GM19099 (cell line): Measurements from ENCODE around the gene FBXW7.
A peak's percentile ranks its signal among the peaks of the same experiment; 100 is the strongest.

Experiments
- POLR2A ChIP-seq: IDR thresholded peaks from 3 replicates; pipeline ENCODE4 v1.6.1; 2011; ENCODE audit warnings: low read depth; ENCODE audit not compliant: insufficient read length; ENCODE audit errors: extremely low read depth

Gene FBXW7

GRCh38 chr4:152363904-152364303 is 172.0 kb downstream of the FBXW7 start:
- no peak for TF ChIP-seq POLR2A

DNA sequence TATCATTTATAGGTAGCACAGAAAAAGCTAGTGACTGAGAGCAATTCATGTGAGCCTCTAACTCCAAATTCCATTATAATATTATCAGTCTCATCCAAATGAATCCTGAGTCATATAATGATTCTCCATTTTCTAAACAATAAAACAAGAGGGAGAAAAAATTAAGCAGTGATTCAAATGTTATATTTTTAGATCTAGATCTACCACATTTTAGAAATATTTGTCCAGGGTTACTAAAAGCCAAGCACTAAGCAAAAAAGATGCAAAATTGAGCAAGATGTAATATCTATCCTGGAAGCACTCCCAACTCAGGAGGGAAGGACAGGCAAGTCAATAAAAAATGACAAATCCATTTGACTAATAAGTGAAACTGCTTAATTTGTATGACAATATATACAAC is 172.8 kb downstream of the FBXW7 start:
- no peak for TF ChIP-seq POLR2A

DNA sequence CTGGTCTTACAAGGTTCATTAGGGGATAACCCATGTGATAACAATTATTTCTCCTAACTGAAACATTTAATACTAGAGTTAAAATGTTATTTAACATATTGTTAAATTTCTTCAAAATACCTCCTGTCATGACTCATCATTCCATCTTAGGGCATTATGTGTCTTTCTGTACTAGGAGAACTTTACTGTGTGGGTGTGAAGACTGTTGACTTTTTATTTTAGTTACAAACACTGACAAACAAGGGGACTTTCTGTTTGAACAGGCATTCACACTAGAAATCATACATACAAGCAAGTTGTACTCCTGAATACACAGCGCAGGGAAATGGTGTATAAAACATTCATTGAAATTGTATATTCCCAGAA is 175.9 kb downstream of the FBXW7 start:
- no peak for TF ChIP-seq POLR2A

DNA sequence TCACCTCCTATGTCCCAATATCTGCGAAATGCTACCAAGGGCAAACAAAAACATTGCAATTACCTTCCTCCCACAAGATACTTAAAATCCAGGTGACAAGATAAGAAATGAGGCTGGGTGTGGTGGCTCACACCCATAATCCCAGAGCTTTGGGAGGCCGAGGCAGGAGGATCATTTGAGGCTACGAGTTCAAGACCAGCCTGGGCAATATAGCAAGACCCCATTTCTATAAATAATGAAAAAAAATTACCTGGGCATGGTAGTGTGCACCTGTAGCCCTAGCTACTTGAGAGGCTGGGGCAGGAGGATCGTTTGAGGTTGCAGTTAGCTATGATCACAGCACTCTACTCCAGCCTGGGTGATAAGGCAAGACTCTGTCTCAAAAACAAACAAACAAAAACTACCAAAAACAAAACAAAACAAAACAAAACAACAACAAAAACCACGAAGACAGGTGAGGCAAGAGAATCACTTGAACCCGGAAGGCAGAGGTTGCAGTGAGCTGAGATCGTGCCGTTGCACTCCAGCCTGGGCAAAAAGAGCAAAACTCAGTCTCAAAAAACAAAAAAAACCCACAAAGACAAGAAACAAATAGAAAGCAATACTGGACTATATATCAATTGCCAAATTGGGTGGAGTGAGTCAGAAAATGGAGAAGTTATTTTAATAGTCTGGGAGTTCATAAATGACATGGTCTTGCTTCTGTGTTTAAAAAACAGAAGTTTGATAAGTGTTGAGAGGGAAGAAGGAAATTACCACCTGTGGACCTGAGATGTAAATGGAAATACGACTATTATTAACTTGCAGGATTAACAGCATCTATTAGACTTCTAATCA is 176.5 kb downstream of the FBXW7 start:
- TF ChIP-seq POLR2A: no peak

DNA sequence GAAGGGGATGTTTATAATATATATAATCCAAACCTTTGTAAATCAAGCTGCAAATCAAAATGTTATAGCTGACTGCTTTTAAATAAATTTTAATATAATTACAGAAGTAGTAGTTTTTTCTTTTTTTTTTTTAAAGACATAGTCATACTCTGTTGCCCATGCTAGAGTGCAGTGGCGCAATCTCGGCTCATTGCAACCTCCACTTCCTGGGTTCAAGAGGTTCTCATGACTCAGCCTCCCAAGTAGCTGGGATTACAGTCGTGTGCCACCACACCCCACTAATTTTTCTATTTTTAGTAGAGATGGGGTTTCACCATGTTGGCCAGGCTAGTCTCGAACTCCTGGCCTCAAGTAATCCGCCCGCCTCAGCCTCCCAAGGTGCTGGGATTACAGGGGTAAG is 178.7 kb downstream of the FBXW7 start:
- TF ChIP-seq POLR2A: no peak

GRCh38 chr4:152356428-152357034 is 179.4 kb downstream of the FBXW7 start:
- no peak for TF ChIP-seq POLR2A

- peak; percentile 52 for TF ChIP-seq POLR2A
Observed at GRCh38 chr4:152352622-152353116, 183.2 kb downstream of the FBXW7 start.

DNA sequence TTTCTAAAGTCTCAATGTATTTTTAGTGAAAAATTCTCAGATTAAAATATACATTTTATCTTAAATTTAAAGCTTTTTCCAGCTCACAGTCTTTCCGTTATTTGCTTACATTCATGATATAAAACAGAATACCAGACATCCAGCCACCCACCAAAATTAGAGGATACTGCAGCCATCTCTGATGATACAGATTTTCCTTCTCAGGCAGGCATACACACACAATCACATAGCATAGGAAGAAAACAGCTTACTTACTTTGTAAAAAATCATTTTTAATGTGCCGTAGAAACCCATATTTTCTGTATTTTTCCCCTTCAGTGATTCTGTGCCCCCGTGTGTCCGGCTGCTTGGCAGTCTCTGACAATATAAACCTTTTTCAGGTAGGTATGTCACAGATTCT is 183.7 kb downstream of the FBXW7 start:
- no peak for TF ChIP-seq POLR2A

DNA sequence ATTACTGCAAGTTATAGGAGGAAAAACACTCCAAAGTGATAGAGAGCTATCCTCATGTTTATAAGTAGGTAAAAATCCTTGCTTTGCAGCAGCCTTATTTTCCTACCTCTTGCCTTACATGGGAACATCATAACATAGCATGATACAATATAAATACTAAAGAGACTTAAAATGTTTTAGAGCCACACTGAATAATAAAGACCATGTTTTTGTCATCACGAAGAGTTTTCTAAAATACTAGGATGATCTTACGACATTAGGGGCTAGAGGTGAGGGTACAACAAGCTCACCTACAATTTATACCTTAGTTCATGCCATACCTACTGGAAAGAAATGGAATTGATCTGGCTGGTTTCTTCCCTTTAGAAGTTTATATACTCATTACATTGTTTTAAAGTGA is 184.8 kb downstream of the FBXW7 start:
- TF ChIP-seq POLR2A: no peak

GRCh38 chr4:152348670-152349069 is 187.2 kb downstream of the FBXW7 start:
- no peak for TF ChIP-seq POLR2A

- no peak for TF ChIP-seq POLR2A
Observed at GRCh38 chr4:152346979-152347378, 188.9 kb downstream of the FBXW7 start.

DNA sequence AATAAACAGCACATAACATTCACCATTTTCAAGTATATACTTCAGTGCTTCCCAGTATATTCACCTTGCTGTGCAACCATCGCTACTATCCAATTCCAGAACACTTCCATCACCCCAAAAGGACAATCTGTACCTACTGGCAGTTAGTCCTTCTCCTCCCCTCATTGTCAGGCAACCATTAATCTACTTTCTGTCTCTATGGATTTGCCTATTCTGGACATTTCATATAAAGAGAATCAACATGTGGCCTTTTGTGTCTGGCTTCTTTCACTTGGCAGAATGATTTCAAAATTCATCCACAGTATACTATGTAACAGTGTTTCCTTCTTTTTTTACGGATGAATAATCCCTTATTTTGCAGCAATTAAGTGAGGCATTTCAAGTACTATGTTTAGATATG is 189.4 kb downstream of the FBXW7 start:
- no peak for TF ChIP-seq POLR2A

DNA sequence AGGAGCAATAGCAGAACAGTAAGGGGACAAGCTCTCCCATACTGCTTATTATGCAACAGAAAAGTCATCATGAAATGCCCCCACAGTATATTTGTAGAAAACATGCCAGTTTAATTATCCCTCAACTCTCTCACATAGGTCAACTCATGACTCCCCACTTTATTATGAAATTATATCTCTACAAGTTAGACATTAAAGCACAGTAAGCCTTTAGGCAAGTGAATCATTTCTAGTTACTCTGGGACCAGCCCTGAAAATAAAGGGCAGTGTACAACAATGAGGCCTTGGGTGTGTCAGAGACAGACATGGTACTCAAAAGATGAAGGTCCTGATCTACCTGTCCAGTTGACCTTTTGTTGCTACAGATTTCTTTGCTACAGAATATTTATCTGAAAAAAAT is 191.9 kb downstream of the FBXW7 start:
- no peak for TF ChIP-seq POLR2A

DNA sequence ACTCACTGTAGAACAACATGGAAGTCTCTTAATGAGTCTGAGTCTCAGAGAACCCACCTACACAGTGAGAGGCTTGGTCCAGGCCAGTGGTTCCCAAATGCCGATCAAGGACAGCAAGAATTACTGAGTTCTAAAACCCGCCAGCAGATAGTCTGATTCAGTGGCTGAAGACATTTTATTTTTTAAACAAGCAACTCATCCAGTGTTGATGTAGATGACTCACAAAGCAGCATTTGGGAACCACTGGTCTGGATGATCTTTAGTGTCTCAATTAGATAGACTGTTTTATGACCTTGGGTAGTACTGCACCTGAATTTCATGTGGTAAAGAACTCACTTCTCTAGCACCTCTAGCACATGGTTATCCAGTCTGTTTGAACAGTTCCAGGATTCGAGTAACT is 193.6 kb downstream of the FBXW7 start:
- no peak for TF ChIP-seq POLR2A

- TF ChIP-seq POLR2A: no peak
Observed at GRCh38 chr4:152340818-152341217, 195.1 kb downstream of the FBXW7 start.

DNA sequence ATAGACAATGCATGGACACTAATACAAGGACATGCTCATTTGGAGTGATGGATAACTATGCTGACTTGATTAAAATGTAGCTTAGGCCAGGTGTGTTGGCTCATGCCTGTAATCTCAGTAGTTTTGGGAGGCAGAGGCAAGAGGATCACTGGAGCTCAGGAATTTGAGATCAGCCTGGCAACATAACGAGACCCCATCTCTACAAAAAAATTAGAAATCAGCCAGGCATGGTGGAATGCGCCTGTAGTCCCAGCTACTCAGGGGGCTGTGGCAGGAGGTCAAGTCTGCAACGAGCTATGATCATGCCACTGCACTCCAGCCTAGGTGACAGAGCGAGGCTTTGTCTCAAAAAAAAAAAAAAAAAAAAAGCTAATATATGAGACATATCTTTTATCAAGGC is 196.3 kb downstream of the FBXW7 start:
- no peak for TF ChIP-seq POLR2A
